Measurements from ENCODE around the gene TSPAN18. TPM values are rescaled to one million over a fixed set of nuclear protein-coding genes. Genes with fewer than 3 reads are reported as not detected.

TSPAN18 gene
- total RNA-seq, 1 experiment from 2014 or later: not detected

DNA sequence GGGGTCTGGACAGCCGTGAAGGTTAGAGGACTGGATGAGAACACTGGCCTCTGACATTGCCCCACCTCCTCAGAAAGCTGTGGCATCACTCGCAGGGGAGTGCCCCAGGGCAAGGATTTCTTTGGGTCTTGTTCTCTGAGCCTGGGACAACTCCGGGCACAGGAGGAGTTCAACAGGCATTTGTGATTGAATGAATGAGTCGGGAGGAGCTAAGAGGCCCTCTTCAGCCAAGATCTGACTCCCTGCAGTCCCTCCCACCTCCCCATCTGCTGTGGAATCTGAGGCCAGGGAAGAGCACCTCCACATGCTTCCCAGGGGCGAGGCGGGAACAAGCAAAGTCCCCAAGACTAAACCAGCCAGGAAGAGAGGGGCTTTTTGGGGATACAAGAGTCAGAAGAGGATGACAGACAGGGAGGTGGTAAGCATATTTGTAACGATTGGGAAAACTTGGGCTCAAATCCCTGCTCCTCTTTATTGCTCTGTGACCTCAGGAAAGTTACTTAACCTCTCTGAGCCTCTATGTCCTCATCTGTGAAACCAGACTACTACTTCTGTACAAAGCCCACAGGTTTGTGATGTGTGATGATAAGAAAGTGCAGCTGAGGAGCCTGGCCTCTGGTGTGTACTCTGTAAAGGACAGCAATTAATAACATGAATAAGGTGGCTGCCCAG, 217.6 kb downstream of the TSPAN18 start:
- no peak for TF ChIP-seq EZH2phosphoT487 (IDR thresholded peaks at IDR 0.05; ENCODE audit: borderline replicate concordance, low read length)
- TF ChIP-seq, protein P1, sequence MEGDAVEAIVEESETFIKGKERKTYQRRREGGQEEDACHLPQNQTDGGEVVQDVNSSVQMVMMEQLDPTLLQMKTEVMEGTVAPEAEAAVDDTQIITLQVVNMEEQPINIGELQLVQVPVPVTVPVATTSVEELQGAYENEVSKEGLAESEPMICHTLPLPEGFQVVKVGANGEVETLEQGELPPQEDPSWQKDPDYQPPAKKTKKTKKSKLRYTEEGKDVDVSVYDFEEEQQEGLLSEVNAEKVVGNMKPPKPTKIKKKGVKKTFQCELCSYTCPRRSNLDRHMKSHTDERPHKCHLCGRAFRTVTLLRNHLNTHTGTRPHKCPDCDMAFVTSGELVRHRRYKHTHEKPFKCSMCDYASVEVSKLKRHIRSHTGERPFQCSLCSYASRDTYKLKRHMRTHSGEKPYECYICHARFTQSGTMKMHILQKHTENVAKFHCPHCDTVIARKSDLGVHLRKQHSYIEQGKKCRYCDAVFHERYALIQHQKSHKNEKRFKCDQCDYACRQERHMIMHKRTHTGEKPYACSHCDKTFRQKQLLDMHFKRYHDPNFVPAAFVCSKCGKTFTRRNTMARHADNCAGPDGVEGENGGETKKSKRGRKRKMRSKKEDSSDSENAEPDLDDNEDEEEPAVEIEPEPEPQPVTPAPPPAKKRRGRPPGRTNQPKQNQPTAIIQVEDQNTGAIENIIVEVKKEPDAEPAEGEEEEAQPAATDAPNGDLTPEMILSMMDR (conservative IDR thresholded peaks at IDR 0.05; ENCODE audit: low read depth, low read length): no peak
- no peak for TF ChIP-seq EZH2 (IDR thresholded peaks at IDR 0.05; ENCODE audit: low read length, unreplicated experiment)
- intact Hi-C loops (cut with micrococcal nuclease): no loop called here
- H3K79me2 ChIP-seq (ENCODE audit: low read length): peaks cover 9% of the 10 kb centered on the region
- H3K9me2 ChIP-seq (replicated peaks; ENCODE audit: low read length): no peaks in the 10 kb centered on the region
- no peak overlapping the region for H3K4me2 ChIP-seq (ENCODE audit: low read length)
- DNase-seq: no peak
- ChIA-PET POLR2A (ENCODE audit: unreplicated experiment) (no interaction called here), CTCF (no interaction called here)
- H4K20me1 ChIP-seq (ENCODE audit: low read length): no peaks in the 10 kb centered on the region
- no peaks in the 10 kb centered on the region for H3K36me3 ChIP-seq (ENCODE audit: low read depth, low read length)
- H3K9me3 ChIP-seq (ENCODE audit: low read length): no peaks in the 10 kb centered on the region
- H3K9ac ChIP-seq (ENCODE audit: low read length): no peak overlapping the region
- H3K4me1 ChIP-seq (ENCODE audit: insufficient read depth, low read length): peaks cover 12% of the 10 kb centered on the region
- H3F3A ChIP-seq (ENCODE audit: low read length, unreplicated experiment): no peaks in the 10 kb centered on the region
- BruUV-seq (replicated peaks): no TSS peak
- no peak for ATAC-seq
- H3K27ac ChIP-seq (ENCODE audit: low read length): no peak overlapping the region
- H3K27me3 ChIP-seq (ENCODE audit: low read length): no peaks in the 10 kb centered on the region
- H3K4me3 ChIP-seq (ENCODE audit: low read length): no peak overlapping the region
- no peak overlapping the region for H2AFZ ChIP-seq (ENCODE audit: low read length)

DNA sequence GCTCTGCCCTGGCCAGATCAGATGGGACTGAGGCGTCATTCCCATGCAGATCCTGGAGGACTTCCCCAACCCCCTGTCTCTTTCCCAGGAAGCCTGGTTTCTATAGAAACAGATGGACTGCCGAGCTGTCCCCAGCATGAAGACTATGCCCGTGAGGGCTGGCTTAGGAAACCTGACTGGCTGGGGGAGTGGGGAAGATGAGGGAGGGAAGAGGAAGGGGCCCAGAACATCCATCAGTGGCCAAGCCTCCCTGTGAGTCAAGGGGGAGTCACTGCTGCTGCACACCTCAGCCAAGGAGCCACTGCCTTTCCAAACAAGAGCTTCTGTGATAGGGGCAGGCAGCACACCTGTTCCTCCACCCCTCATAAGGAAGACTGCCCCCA, 218.1 kb downstream of the TSPAN18 start:
- Histone ChIP-seq H3K4me1 (ENCODE audit: insufficient read depth, low read length) (peaks cover 12% of the 10 kb centered on the region), H2AFZ (ENCODE audit: low read length) (no peak overlapping the region), H3K79me2 (ENCODE audit: low read length) (peaks cover 9% of the 10 kb centered on the region), H4K20me1 (ENCODE audit: low read length) (no peaks in the 10 kb centered on the region), H3K27me3 (ENCODE audit: low read length) (no peaks in the 10 kb centered on the region), H3K9ac (ENCODE audit: low read length) (no peak overlapping the region), H3K9me3 (ENCODE audit: low read length) (no peaks in the 10 kb centered on the region), H3K4me3 (ENCODE audit: low read length) (no peak overlapping the region), H3K27ac (ENCODE audit: low read length) (no peak overlapping the region), H3K9me2 (replicated peaks; ENCODE audit: low read length) (no peaks in the 10 kb centered on the region), H3K4me2 (ENCODE audit: low read length) (no peak overlapping the region), H3K36me3 (ENCODE audit: low read depth, low read length) (no peaks in the 10 kb centered on the region), H3F3A (ENCODE audit: low read length, unreplicated experiment) (no peaks in the 10 kb centered on the region)
- no peak; the same call in 1 of the 2 replicates for ATAC-seq
- CTCF ChIA-PET: no interaction called here
- BruUV-seq (replicated peaks): no TSS peak
- TF ChIP-seq, protein P1 (conservative IDR thresholded peaks at IDR 0.05; ENCODE audit: low read depth, low read length): no peak
- TF ChIP-seq EZH2 (IDR thresholded peaks at IDR 0.05; ENCODE audit: low read length, unreplicated experiment): no peak
- no peak for TF ChIP-seq EZH2phosphoT487 (IDR thresholded peaks at IDR 0.05; ENCODE audit: borderline replicate concordance, low read length)
- POLR2A ChIA-PET (ENCODE audit: unreplicated experiment): no interaction called here
- DNase-seq: peak; percentile 64
- intact Hi-C loops (cut with micrococcal nuclease): no loop called here

DNA sequence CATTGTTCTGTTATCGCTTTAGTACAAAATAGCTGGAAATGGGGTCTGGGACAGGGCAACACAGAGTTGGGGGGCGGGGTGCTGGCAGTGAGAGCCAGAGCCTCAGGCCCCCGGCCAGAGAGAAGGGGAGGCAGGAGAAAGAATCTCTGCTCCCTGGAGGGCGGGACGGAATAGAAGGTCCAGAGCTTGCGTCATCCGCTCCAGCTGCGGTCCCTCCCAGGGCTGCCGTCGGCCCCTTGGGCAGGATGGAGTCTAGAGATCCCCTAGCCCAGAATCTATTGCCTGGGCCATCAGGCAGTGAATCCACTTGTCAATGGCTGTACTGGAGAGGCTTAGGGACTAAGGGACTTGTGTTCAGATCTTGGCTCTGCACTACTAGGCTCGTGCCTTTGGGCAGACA, 218.9 kb downstream of the TSPAN18 start:
- Histone ChIP-seq H3K4me1 (ENCODE audit: insufficient read depth, low read length) (peaks cover 12% of the 10 kb centered on the region), H4K20me1 (ENCODE audit: low read length) (no peaks in the 10 kb centered on the region), H3K4me2 (ENCODE audit: low read length) (no peak overlapping the region), H3K4me3 (ENCODE audit: low read length) (no peak overlapping the region), H3K9me3 (ENCODE audit: low read length) (no peaks in the 10 kb centered on the region), H2AFZ (ENCODE audit: low read length) (no peak overlapping the region), H3K79me2 (ENCODE audit: low read length) (peaks cover 9% of the 10 kb centered on the region), H3K9ac (ENCODE audit: low read length) (no peak overlapping the region), H3K27ac (ENCODE audit: low read length) (no peak overlapping the region), H3K9me2 (replicated peaks; ENCODE audit: low read length) (no peaks in the 10 kb centered on the region), H3F3A (ENCODE audit: low read length, unreplicated experiment) (no peaks in the 10 kb centered on the region), H3K27me3 (ENCODE audit: low read length) (no peaks in the 10 kb centered on the region), H3K36me3 (ENCODE audit: low read depth, low read length) (no peaks in the 10 kb centered on the region)
- ChIA-PET POLR2A (ENCODE audit: unreplicated experiment) (no interaction called here), CTCF (no interaction called here)
- intact Hi-C loops (cut with micrococcal nuclease): no loop called here
- no peak for DNase-seq
- ATAC-seq: no peak
- TF ChIP-seq EZH2 (IDR thresholded peaks at IDR 0.05; ENCODE audit: low read length, unreplicated experiment) (no peak), EZH2phosphoT487 (IDR thresholded peaks at IDR 0.05; ENCODE audit: borderline replicate concordance, low read length) (no peak)
- TF ChIP-seq, protein P1 (conservative IDR thresholded peaks at IDR 0.05; ENCODE audit: low read depth, low read length): no peak
- no TSS peak for BruUV-seq (replicated peaks)
